ENCODE data around the gene PTPN7.
"Not testable (repeated sequence)": the region's sequence is repeated elsewhere in the genome, so short reads cannot be mapped to it uniquely, and the experiment has no call there.

Gene PTPN7

GRCh38 chr1:202167054-202167453, 6.7 kb upstream of the PTPN7 start:
- DNase-seq (ENCODE audit: low read depth in 2 of 2): not testable (repeated sequence)

GRCh38 chr1:202165942-202166843, 5.8 kb upstream of the PTPN7 start:
- DNase-seq (ENCODE audit: low read depth in 2 of 2): no peak

DNA sequence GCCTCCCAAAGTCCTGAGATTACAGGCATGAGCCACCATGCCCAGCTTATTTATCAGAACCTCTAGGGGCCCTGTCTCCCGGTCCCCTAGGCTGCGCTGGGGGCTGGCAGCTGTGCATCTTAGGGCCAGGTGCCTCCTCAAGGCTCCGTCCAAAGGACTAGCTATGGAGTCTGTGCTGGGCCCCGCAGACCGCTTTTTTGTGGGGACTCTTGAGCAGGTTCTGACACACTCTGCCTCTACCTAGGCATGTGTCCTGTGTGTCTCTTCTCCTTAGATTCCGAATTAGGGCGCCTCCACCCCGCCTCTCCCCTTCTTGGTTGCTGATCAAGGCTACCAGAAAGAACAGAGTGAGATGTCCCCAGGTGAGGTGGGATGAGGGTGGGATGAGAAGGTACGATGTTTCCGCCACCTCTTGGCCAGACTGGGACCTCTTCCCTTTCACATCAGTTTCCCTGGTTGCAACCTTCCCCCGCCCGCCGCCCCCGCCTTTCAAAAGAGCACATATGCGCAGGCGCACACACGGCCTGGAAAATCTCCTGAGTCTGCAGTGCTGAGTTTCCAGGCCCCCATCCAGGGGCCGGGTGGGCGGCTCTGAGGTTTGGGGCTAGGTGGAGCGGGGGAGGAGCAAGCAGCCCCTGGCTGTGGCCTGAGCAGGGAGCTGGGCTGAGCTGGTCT, 5.0 kb upstream of the PTPN7 start:
- peak; percentile 43 to 45 for DNase-seq (ENCODE audit: low read depth in 2 of 2)

DNA sequence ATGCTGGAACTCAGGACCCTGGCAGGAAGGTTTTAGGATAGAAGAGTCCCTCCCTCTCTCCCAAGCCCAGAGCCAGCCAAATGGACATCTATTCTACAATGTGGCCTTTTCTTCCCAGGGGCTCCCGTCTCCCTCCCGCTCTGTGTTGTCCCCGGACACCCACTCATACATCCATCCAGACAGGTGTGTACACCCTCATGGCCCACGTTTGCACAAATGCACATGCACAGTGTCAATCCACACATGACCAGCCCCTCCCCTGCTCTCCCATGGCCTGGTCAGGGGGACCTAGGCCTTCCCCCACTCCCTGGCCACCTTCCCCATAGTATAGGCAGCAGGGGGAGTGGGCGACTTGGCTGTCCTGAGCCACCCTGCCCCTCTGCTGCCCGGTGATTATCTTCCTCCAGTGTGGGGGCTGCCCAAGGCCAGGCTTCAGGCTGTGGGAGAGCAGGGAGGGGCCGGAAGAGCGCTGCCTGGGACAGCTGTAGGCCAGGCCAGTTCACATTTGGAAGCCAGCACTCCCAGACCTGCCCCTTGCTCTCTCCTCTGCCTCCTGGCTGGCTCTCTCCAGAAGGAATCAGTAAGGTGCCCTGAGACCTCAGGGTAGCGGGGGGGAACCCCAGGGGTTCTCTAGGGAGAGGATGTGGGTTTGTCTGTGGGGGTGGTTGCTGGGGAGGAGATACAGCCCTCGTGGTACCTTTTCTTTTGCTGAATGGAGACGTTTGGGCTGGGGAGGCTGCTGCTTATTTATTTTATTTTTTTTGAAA, 4.1 kb upstream of the PTPN7 start:
- peak; percentile 47 to 49 for DNase-seq (ENCODE audit: low read depth in 2 of 2)

DNA sequence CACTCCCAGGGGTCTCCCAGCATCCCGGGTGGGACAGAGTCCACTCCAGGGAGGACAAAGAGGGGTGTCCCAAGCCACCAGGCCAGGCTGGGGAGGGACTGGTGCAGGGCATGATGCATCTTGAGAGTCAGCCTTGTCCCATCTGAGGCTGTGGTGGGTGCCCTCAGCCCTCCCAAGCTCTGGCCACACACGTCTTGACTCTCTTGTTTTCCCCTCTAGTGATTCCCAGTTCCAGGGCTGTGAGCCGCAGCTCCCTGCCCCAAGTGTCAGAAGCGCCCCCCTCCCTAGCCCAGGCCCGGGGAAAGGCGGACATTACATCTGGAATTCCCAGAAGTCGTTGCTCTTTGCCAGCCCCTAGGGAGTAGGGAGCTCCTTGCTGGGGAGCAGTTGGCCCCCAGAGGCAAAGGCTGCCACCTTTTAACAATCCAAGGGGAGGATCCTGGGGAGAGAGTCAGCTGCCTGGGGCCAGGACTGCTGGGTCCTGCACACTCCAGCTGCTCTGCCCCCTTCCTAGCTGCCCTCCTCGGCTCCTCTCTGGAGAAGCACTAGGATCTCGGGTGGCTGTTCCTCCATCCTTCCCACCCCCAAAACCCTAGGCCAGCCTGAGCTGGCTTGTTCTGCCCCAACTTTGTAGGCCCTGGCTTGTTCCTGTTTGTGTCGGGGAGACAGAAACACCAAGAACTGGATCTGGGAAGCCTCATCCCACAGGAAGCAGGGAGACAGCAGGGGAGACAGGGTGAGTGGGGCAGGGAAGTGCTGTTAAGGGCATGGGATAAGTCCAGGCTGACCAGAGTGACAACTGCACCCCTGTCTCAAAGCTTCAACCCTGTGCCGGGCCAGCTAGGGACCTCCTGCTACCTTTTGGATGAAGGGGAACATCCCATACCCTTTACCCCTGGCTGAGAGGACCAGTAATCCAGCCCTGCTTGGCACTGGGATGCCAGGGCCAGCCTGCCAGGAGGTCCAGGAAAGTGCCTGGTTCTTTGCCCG, 3.2 kb upstream of the PTPN7 start:
- no peak for DNase-seq (ENCODE audit: low read depth in 2 of 2)

- no peak for DNase-seq (ENCODE audit: low read depth in 2 of 2)
Measured at GRCh38 chr1:202162418-202163280, 2.2 kb upstream of the PTPN7 start.

DNA sequence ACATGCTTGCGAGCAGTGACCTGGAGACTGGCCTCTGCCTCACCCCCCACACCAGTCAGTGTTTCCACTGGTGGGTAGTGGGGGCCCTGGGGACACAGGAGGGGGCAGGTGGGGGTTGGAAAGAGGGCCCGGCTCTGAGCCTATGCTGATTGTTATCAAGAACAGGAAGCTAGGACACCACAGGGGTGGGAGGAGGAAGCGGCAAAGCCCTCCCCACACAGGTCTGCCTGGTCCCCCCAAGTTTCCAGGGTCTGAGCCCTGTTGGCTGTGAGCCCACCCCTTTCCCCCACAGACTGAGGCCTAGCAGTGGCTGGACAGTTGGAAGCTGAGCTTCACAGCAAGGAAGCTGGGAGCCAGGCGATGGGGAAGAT, 1.6 kb upstream of the PTPN7 start:
- peak; percentile 40 to 42 for DNase-seq (ENCODE audit: low read depth in 2 of 2)

- DNase-seq (ENCODE audit: low read depth in 2 of 2): no peak
Measured at GRCh38 chr1:202161151-202162046, 997 bp upstream of the PTPN7 start.

DNA sequence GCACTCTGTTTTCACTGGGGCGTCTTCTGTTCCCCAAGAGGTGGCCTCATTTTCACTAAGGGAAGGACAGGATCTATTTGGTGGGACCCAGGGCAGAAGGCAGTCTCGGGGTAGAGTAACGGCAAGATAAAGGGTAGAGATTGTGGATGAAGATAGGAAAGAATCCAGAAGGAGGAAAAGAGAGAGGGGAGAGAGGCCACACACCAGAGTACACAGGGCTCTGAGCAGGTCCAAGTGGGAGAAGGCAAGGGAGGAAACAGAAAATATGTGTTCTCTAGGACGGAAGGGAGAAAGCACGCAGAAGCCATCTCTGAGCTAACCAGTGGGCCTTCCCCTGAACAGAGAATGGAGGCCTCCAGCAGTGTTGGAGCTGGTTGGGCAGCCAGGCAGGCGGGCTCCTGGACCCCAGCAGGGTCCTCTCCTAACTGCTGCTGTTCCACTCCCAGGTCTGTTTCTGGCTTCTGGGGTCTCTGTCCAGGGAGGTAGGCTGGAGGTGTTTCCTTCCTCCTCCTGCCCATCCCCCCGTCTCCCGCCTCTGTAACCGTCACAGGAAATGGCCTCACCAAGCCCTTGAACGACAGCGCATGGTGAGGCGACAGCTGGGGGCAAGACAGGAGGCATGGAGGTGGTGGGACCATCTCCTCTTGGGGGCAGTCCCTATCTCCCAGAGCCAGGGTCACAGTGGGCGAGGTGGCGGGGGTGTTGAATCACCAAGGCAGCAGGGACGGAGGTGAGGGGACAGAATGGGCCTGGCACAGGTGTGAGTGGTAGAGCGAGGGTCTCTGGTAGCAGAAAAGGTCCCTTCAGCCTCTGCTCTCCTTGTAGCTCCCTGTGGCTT, 649 bp downstream of the PTPN7 start:
- peak; percentile 57 to 71 for DNase-seq (ENCODE audit: low read depth in 2 of 2)

- peak in 1 of 2 donors; percentile 47 for DNase-seq (ENCODE audit: low read depth in 2 of 2)
Measured at GRCh38 chr1:202158810-202159533, 1.4 kb downstream of the PTPN7 start.

DNA sequence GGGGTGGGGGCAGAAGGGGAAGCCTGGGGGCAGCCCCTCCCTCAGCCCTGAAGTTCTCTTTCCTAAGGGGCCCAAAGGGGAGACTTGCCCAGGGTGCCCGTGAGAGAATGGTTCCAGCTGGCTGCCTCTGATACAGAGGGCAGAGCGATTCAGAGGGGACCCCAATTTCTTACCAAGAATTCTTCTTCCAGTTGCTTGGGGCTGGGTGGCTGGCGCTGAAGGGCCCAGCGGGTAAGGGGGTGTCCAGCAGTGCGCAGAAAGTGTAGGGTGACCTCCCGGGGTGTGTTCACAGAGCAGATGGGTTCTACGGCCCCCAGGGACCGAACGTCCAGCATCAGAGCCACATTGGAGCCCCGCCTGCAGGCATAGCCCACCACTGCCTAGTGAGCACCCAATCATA, 2.5 kb downstream of the PTPN7 start:
- no peak for DNase-seq (ENCODE audit: low read depth in 2 of 2)

DNA sequence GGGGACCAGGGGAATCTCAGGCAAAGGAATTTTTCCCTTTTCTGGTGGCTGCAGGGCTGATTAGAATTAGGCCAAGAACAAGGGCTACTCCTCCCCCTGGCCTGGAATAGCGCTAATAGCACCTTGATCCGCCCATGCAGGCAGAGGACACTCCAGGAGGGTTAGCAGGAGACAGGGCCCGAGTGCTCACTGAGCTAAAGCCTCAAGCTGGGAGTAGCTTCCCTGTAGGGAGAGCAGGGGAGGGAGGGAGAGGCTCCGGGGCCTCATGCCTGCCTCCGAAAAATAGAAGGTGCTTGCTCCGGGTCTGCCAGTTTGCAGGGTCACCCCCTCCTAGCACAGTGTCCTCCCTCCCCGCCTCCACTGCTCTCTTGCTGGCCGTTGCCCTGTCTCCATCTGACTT, 3.8 kb downstream of the PTPN7 start:
- DNase-seq (ENCODE audit: low read depth in 2 of 2): no peak

- no peak for DNase-seq (ENCODE audit: low read depth in 2 of 2)
Measured at GRCh38 chr1:202155478-202156021, 4.9 kb downstream of the PTPN7 start.

GRCh38 chr1:202154766-202155477, 5.5 kb downstream of the PTPN7 start:
- peak in 1 of 2 donors; percentile 36 for DNase-seq (ENCODE audit: low read depth in 2 of 2)

- no peak for DNase-seq (ENCODE audit: low read depth in 2 of 2)
Measured at GRCh38 chr1:202154148-202154765, 6.1 kb downstream of the PTPN7 start.

DNA sequence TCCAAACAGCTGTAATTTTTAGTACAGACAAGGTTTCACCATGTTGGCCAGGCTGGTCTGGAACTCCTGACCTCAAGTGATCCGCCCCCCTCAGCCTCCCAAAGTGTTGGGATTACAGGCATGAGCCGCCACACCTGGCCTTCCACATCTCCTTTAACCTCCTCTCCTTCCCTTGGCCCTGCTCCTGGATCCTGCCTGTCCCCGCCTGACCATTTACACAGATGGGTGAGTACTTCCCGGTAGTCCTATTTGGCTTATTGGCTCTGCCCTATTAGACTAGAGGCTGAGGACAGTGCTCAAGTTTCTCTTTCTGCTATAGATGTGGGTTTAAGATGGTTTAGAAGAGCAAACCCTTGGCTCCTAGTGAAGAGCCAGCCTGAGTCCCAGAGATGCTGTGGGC, 7.1 kb downstream of the PTPN7 start:
- no peak for DNase-seq (ENCODE audit: low read depth in 2 of 2)
